ENCODE data around the gene R3HCC1L. TPM values are rescaled to one million over a fixed set of nuclear protein-coding genes. Genes with fewer than 3 reads are reported as not detected.

Gene R3HCC1L
- total and polyA plus RNA-seq, 9 of the 15 experiments (the other 6 are each of a cell fraction or from before 2014, with no cell fraction given), result 9.1 to 17.8 (median 12.6) TPM

DNA sequence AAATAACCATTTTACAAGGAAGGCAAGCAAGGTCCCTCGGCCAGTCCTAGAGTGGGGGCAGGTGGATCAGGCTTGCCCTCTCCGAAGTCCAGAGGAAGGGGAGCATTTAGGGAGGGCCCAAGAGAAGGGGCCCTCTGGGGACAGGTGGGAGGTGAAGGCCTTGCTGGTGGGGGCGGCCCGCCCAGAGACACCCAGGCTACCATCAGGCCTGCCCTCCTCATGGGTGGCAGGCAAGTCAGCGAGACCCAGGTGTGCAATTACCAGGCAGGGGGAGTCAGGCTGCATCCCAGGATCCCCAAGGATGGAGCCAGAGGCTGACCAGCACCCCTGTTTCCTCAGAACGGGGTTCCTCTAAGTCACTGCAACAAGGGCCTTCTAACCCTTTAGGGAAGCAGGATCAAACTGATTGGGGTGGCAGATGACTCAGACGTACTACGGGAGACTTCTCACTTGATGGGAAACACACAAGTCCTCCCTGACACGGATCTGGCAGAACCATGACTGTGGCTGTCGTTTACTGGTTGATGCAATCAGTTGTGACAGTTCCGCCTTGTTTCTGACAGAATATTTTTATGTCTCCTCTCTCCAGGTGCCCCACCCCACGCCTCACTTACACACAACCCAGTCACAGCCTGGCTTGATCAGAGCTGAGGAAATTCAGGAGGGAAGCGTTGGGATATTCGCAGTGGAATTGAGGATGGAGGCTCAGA is 125.3 kb downstream of the R3HCC1L start:
- intact Hi-C loops (cut with micrococcal nuclease), result no loop called here
- in situ Hi-C loops (cut with MboI), result no loop called here
- CTCF ChIA-PET (ENCODE audit: low intra/inter-chr PET ratio), result no interaction called here
- Histone ChIP-seq H3K4me2 (ENCODE audit: insufficient read depth, low read length) (peak overlapping the region; percentile 43), H3K27ac (ENCODE audit: extremely low read depth, low read depth, low read length) (no peak overlapping the region; the same call in 2 of the 3 replicates), H3K27me3 (ENCODE audit: control insufficient read depth in 2 of 2, insufficient read depth in 2 of 2, low read length in 2 of 2) (no peaks in the 10 kb centered on the region), H4K20me1 (replicated peaks; ENCODE audit: control insufficient read depth, insufficient read depth, low read length) (no peaks in the 10 kb centered on the region), H3K79me2 (ENCODE audit: control insufficient read depth, insufficient read depth, low read length) (no peaks in the 10 kb centered on the region), H3K4me1 (replicated peaks in 1 of 2; ENCODE audit: control insufficient read depth in 2 of 2, insufficient read depth in 2 of 2, low read length in 2 of 2) (peaks cover 13 to 18% of the 10 kb centered on the region in 2 experiments), H3K36me3 (ENCODE audit: control insufficient read depth, insufficient read depth, low read length) (no peaks in the 10 kb centered on the region), H3K4me3 (no peak overlapping the region), H3K9ac (ENCODE audit: insufficient read depth in 1 of 2, low read depth in 2 of 2, low read length in 2 of 2) (no peak overlapping the region; a peak in 1 of 4 replicates), H2AFZ (ENCODE audit: low read depth, low read length) (0 out of 2 replicates have a peak overlapping the region, but pooled peaks have one; percentile 47), H3K9me3 (replicated peaks; ENCODE audit: control insufficient read depth, insufficient read depth, low read depth, low read length) (no peaks in the 10 kb centered on the region), H3K9me1 (ENCODE audit: control insufficient read depth, insufficient read depth, low read length) (no peaks in the 10 kb centered on the region)
- WGBS (ENCODE audit: insufficient coverage, low coverage, missing lambda C conversion rate), result 3% methylated on average over 8 of the region's 14 CpGs
- POLR2A ChIA-PET, result interaction anchor here (0.8 to 1.0 kb wide), 2 partner anchors 21 to 120 kb away, joined by 3 to 4 read pairs; no protein-coding TSS in a partner anchor
- peak; percentile 31 to 66 (median 32) for DNase-seq (ENCODE audit: extremely low read depth in 1 of 4, low spot score in 3 of 4)
- peak; percentile 87 for FAIRE-seq
- no TSS peak for BruUV-seq (replicated peaks)
- peak; percentile 88 for ATAC-seq
- TF ChIP-seq, protein P1, sequence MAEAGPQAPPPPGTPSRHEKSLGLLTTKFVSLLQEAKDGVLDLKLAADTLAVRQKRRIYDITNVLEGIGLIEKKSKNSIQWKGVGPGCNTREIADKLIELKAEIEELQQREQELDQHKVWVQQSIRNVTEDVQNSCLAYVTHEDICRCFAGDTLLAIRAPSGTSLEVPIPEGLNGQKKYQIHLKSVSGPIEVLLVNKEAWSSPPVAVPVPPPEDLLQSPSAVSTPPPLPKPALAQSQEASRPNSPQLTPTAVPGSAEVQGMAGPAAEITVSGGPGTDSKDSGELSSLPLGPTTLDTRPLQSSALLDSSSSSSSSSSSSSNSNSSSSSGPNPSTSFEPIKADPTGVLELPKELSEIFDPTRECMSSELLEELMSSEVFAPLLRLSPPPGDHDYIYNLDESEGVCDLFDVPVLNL (CRISPR knock-in tag; IDR thresholded peaks at IDR 0.05; ENCODE audit: low read depth), result no peak
- TF ChIP-seq ETV1 (tag; conservative IDR thresholded peaks at IDR 0.05; ENCODE audit: low read depth) (0 out of 2 replicates have a peak, but pooled peaks have one; percentile 42), FOSL1 (tag; conservative IDR thresholded peaks at IDR 0.05) (peak; percentile 76), NCOA6 (IDR thresholded peaks at IDR 0.05) (no peak), JUN (IDR thresholded peaks at IDR 0.05; ENCODE audit: borderline replicate concordance, low read depth, low read length) (peak; percentile 55; the same call in 1 of the 2 replicates), JUN (CRISPR knock-in tag; IDR thresholded peaks at IDR 0.05; ENCODE audit: borderline replicate concordance) (no peak), ZFP36 (IDR thresholded peaks at IDR 0.05; ENCODE audit: low read depth, low read length, partially characterized antibody) (no peak), ATF7 (IDR thresholded peaks at IDR 0.05) (peak; percentile 67), ZNF408 (CRISPR knock-in tag; IDR thresholded peaks at IDR 0.05; ENCODE audit: low read depth) (no peak), KDM5B (IDR thresholded peaks at IDR 0.05; ENCODE audit: insufficient replicate concordance, low read depth, low read length) (no peak), POLR3G (IDR thresholded peaks at IDR 0.05; ENCODE audit: extremely low read depth, insufficient read length, insufficient replicate concordance) (no peak)
- TF ChIP-seq, protein P2, sequence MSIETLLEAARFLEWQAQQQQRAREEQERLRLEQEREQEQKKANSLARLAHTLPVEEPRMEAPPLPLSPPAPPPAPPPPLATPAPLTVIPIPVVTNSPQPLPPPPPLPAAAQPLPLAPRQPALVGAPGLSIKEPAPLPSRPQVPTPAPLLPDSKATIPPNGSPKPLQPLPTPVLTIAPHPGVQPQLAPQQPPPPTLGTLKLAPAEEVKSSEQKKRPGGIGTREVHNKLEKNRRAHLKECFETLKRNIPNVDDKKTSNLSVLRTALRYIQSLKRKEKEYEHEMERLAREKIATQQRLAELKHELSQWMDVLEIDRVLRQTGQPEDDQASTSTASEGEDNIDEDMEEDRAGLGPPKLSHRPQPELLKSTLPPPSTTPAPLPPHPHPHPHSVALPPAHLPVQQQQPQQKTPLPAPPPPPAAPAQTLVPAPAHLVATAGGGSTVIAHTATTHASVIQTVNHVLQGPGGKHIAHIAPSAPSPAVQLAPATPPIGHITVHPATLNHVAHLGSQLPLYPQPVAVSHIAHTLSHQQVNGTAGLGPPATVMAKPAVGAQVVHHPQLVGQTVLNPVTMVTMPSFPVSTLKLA (conservative IDR thresholded peaks at IDR 0.05), result peak in 1 of 2 experiments; percentile 49; a peak in 1 of 4 replicates
- TF ChIP-seq, protein P3, sequence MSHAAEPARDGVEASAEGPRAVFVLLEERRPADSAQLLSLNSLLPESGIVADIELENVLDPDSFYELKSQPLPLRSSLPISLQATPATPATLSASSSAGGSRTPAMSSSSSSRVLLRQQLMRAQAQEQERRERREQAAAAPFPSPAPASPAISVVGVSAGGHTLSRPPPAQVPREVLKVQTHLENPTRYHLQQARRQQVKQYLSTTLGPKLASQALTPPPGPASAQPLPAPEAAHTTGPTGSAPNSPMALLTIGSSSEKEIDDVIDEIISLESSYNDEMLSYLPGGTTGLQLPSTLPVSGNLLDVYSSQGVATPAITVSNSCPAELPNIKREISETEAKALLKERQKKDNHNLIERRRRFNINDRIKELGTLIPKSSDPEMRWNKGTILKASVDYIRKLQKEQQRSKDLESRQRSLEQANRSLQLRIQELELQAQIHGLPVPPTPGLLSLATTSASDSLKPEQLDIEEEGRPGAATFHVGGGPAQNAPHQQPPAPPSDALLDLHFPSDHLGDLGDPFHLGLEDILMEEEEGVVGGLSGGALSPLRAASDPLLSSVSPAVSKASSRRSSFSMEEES (CRISPR knock-in tag; IDR thresholded peaks at IDR 0.05), result no peak
